HL-60 (cell line): ENCODE results near the gene PPP2R5D.

Experiments used
- TF ChIP-seq, protein P1 (sequence below): IDR thresholded peaks from one replicate; pipeline ENCODE4 v1.5.1; 2011; ENCODE audit warnings: low read length, control low read depth, inconsistent platforms; ENCODE audit not compliant: insufficient read depth
- TF ChIP-seq, protein P2 (sequence below): IDR thresholded peaks from 2 replicates; pipeline ENCODE4 v1.6.1; 2012; ENCODE audit warnings: low read depth; ENCODE audit not compliant: insufficient replicate concordance

DNA sequence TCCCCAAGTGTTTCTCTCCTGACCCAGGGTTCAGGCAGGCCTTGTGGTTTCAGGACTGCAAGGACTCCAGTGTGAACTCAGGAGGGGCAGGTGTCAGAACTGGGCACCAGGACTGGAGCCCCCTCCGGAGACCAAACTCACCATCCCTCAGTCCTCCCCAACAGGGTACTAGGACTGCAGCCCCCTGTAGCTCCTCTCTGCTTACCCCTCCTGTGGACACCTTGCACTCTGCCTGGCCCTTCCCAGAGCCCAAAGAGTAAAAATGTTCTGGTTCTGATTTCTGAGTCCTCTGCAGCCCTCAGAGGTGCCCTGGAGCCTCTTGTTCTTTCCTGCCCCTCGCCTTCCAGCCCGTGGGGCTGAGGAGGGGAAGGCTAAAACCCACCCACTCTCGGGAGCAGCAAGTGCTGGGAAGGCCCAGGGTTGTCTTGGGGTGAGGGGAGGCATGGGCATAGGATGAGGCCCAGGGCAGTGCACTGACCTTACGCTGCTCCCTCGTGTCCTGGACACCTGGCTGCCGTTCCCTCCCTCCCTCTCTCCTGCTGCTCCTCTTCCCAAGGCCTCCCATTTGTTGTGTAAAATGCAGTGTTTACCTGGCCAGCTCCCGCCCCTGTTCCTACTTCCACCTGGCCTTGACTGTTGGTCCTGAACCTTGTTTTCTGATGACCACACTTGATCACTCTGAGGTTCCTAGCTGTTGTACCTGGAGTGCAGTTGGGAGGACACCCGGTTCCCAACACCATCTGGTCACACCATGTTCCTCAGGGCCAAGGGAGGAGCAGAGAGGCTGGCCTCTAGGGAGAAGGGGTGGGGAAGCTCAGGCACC, 45.2 kb upstream of the PPP2R5D start:
- TF ChIP-seq, protein P1, sequence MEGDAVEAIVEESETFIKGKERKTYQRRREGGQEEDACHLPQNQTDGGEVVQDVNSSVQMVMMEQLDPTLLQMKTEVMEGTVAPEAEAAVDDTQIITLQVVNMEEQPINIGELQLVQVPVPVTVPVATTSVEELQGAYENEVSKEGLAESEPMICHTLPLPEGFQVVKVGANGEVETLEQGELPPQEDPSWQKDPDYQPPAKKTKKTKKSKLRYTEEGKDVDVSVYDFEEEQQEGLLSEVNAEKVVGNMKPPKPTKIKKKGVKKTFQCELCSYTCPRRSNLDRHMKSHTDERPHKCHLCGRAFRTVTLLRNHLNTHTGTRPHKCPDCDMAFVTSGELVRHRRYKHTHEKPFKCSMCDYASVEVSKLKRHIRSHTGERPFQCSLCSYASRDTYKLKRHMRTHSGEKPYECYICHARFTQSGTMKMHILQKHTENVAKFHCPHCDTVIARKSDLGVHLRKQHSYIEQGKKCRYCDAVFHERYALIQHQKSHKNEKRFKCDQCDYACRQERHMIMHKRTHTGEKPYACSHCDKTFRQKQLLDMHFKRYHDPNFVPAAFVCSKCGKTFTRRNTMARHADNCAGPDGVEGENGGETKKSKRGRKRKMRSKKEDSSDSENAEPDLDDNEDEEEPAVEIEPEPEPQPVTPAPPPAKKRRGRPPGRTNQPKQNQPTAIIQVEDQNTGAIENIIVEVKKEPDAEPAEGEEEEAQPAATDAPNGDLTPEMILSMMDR: no peak
- TF ChIP-seq, protein P2, sequence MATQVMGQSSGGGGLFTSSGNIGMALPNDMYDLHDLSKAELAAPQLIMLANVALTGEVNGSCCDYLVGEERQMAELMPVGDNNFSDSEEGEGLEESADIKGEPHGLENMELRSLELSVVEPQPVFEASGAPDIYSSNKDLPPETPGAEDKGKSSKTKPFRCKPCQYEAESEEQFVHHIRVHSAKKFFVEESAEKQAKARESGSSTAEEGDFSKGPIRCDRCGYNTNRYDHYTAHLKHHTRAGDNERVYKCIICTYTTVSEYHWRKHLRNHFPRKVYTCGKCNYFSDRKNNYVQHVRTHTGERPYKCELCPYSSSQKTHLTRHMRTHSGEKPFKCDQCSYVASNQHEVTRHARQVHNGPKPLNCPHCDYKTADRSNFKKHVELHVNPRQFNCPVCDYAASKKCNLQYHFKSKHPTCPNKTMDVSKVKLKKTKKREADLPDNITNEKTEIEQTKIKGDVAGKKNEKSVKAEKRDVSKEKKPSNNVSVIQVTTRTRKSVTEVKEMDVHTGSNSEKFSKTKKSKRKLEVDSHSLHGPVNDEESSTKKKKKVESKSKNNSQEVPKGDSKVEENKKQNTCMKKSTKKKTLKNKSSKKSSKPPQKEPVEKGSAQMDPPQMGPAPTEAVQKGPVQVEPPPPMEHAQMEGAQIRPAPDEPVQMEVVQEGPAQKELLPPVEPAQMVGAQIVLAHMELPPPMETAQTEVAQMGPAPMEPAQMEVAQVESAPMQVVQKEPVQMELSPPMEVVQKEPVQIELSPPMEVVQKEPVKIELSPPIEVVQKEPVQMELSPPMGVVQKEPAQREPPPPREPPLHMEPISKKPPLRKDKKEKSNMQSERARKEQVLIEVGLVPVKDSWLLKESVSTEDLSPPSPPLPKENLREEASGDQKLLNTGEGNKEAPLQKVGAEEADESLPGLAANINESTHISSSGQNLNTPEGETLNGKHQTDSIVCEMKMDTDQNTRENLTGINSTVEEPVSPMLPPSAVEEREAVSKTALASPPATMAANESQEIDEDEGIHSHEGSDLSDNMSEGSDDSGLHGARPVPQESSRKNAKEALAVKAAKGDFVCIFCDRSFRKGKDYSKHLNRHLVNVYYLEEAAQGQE: no peak
